Activated CD4-positive, alpha-beta T cell treated with anti-CD3 and anti-CD28 coated beads, Interleukin-2, amount 10 ng/mL, durations not matched to agents 24 days and 14 days (primary cell): ENCODE measurements around the gene MMP3. TPM values are rescaled to one million over a fixed set of nuclear protein-coding genes. Genes with fewer than 3 reads are reported as not detected.

Source experiments
- DNase-seq: peaks from one replicate; pipeline ENCODE4 v3.0.0; 2022
- H3K27ac Mint-ChIP-seq: one replicate; pipeline ENCODE4 v1.8.0; 2022; ENCODE audit warnings: mild to moderate bottlenecking, mixed read lengths
- H3K27me3 Mint-ChIP-seq: one replicate; pipeline ENCODE4 v1.8.0; 2022; ENCODE audit warnings: mixed read lengths
- H3K36me3 Mint-ChIP-seq: one replicate; pipeline ENCODE4 v1.8.0; 2022; ENCODE audit warnings: low read depth, mild to moderate bottlenecking, mixed read lengths
- H3K4me1 Mint-ChIP-seq: one replicate; pipeline ENCODE4 v1.8.0; 2021; ENCODE audit warnings: mixed read lengths
- H3K4me3 Mint-ChIP-seq: one replicate; pipeline ENCODE4 v1.8.0; 2022; ENCODE audit warnings: mild to moderate bottlenecking, moderate library complexity, mixed read lengths
- H3K9me3 Mint-ChIP-seq: one replicate; pipeline ENCODE4 v1.8.0; 2021; ENCODE audit warnings: mixed read lengths
- intact Hi-C: fragments of 100-400 bp; cut with micrococcal nuclease; formaldehyde crosslinking; loops from one replicate; pipeline ENCODE4 v1.15.1; 2023
- total RNA-seq: library from RNA; stranded (reverse); gene quantifications from 2 replicates; pipeline ENCODE4 v1.2.3, GENCODE V29; 2022

Gene MMP3
- total RNA-seq, 1 donor from 2014 or later = not detected

DNA sequence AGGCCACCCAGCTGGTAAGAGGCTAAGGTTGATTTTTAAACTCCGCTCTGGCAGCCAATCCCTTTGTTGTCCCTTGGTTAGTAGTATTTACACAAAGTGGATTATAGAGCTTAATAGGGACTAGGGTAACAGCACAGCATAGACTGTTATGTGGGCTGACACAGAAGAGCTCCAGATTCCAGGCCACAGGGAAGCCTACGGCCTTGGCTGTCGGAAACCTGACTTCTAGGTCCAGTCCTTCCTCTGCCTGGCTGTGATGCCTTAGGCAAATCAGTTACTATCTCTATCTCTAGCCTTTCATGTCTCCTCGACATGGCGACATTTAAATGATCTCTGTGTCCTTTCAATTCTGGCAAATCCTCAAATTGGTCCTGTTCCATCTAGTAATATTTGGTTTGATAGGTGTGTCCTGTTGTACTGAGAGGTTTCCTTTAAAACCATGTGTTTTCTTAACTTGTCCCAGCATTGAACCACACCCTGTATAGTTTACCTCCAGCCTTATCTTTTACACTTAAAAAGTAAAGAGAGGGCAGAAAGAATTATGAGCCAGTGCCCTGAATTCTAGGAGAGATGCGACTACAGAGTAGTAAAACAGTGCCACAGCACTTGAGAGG, 49.6 kb downstream of the MMP3 start:
- Mint-ChIP-seq H3K9me3 (no peaks in the 10 kb centered on the region), H3K36me3 (no peaks in the 10 kb centered on the region), H3K4me3 (no peak overlapping the region), H3K27ac (no peak overlapping the region), H3K27me3 (peaks cover 4% of the 10 kb centered on the region), H3K4me1 (no peaks in the 10 kb centered on the region)
- intact Hi-C loops = no loop called here
- DNase-seq = no peak

DNA sequence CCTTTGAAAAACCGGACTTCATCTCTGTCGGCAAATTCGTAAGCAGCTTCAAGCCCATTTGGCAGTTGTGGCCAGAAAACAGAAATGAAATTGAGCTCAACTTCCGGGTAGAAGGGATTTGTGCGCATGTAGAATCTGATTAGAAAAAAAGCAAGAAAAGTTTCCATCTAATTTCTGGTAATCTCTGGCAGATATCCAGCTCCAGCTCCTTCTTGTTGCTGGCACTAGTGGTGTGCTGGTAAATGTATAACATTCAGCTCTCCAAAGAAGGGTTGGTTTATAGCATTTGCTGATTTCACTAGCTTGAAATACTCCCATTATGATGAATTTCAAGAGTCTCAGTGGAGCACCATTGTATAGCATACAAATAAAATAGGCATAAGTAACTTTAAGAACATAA, 50.8 kb downstream of the MMP3 start:
- Mint-ChIP-seq H3K9me3 (no peaks in the 10 kb centered on the region), H3K27ac (no peak overlapping the region), H3K4me1 (no peaks in the 10 kb centered on the region), H3K4me3 (no peak overlapping the region), H3K27me3 (peaks cover 4% of the 10 kb centered on the region), H3K36me3 (no peaks in the 10 kb centered on the region)
- intact Hi-C loops = no loop called here
- DNase-seq = no peak

DNA sequence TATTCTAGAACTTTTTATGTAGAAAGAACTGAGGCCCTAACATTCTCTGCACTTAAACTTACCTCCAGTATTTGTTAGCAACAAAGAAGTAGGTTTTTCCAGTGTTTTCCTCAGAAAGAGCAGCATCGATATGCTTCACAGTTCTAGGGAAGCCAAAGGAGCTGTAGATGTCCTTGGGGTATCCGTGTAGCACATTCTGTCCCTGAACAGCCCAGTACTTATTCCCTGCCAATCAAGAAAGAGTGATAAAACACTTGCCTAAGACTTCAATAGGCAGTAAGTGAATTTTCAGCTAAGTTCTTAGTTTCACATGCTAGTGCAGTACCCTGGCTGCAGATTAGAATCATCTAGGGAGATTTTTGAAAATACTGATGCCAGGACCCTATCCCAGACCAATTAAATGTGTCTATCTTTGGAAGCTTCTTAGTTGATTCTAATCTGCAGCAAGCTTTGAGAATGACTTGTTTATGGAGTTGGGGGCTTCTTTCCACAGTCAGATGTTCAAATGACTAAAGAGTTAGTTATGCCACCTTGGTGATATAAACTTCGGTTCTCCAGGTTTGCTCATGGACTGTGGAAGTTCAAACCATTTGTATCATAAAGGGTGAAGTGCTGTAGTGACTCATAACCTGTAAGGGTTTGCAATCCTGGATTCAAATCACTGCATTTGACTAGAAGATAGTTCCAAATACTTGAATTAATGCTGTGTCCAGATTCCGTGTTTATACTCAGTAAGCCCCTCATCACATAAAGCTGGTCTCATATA, 52.0 kb downstream of the MMP3 start:
- H3K4me1 Mint-ChIP-seq = no peaks in the 10 kb centered on the region
- no peak for DNase-seq
- no peak overlapping the region for H3K27ac Mint-ChIP-seq
- H3K9me3 Mint-ChIP-seq = no peaks in the 10 kb centered on the region
- no peak overlapping the region for H3K4me3 Mint-ChIP-seq
- H3K27me3 Mint-ChIP-seq = peaks cover 6% of the 10 kb centered on the region
- intact Hi-C loops = no loop called here
- no peaks in the 10 kb centered on the region for H3K36me3 Mint-ChIP-seq

DNA sequence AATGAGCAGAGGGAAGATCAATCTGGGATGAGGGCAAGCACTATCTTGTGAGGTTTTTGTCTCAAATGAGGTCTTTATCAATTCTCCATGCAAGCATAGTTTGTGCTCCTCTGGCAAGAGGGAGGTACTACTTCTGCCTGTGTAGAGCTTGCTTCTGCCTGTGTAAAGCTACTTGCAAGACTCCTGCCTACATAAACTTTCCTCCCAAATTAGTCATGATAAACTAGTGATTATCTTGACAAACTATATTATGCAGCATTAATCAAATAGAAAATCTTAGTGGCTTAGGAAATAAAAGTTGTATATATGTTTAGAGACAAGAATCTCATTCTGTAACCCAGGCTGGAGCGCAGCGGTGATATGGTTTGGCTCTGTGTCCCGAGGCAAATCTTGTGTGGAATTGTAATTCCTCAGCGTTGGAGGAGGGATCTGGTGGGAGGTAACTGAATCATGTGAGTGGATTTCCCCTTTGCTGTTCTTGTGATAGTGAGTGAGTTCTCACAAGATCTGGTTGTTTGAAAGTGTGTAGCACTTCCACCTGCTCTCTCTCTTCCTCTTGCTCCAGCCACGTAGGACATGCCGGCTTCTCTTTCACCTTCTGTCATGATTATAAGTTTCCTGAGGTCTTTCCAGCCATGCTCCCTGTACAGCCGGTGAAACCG, 54.9 kb downstream of the MMP3 start:
- H3K36me3 Mint-ChIP-seq = no peaks in the 10 kb centered on the region
- intact Hi-C loops = no loop called here
- H3K4me1 Mint-ChIP-seq = no peaks in the 10 kb centered on the region
- H3K9me3 Mint-ChIP-seq = no peaks in the 10 kb centered on the region
- peaks cover 6% of the 10 kb centered on the region for H3K27me3 Mint-ChIP-seq
- no peak overlapping the region for H3K27ac Mint-ChIP-seq
- H3K4me3 Mint-ChIP-seq = no peak overlapping the region
- no peak for DNase-seq

Other genes starting within 250 kb of the MMP3 start
- gene MMP20, start 218.3 kb downstream of the MMP3 start, total RNA-seq = not detected in 2 replicates
- not detected in 2 replicates for gene MMP27, start 137.8 kb downstream of the MMP3 start, total RNA-seq
- gene MMP8, start 118.7 kb downstream of the MMP3 start, total RNA-seq = not detected in 2 replicates
- gene MMP10, start 63.0 kb downstream of the MMP3 start, total RNA-seq = 0.14 TPM in 1 of 2 replicates, not detected in the other
- not detected in 2 replicates for gene MMP1, start 45.4 kb downstream of the MMP3 start, total RNA-seq
- not detected in 2 replicates for gene MMP12, start 31.4 kb upstream of the MMP3 start, total RNA-seq
- gene MMP13, start 112.1 kb upstream of the MMP3 start, total RNA-seq = not detected in 2 replicates
- 87.1 TPM in 2 replicates for gene DCUN1D5, start 248.6 kb upstream of the MMP3 start, total RNA-seq